Hindlimb muscle (tissue), 1 donor: ENCODE measurements around the gene ADK. TPM values are rescaled to one million over a fixed set of nuclear protein-coding genes. Genes with fewer than 3 reads are reported as not detected.
"Not testable (repeated sequence)": the region's sequence is repeated elsewhere in the genome, so short reads cannot be mapped to it uniquely, and the experiment has no call there.

Source experiments
- DNase-seq: peaks from one replicate; pipeline ENCODE4 v3.0.0-alpha.2; 2013
- polyA plus RNA-seq: library from polyadenylated mRNA; unstranded; fragments of 120-200 nt; gene quantifications from one replicate; pipeline ENCODE4 v1.2.1, GENCODE V29; 2013; ENCODE audit not compliant: insufficient read length

Gene ADK
- polyA plus RNA-seq, 1 donor = 30.8 TPM

DNA sequence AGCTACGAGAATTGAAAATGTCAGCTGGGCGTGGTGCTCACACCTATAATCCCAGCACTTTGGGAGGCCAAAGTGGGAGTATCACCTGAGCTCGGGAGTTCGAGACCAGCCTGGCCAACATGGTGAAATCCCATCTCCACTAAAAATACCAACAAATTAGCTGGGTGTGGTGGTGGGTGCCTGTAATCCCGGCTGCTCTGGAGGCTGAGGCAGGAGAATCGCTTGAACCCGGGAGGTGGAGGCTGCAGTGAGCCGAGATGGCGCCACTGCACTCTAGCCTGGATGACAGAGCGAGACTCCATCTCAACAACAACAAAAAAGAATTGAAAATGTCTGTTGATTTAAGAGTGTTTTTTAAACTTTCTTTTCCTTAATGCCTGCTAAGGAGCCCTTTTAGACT lies 4.0 kb upstream of the ADK start:
- not testable (repeated sequence) for DNase-seq

DNA sequence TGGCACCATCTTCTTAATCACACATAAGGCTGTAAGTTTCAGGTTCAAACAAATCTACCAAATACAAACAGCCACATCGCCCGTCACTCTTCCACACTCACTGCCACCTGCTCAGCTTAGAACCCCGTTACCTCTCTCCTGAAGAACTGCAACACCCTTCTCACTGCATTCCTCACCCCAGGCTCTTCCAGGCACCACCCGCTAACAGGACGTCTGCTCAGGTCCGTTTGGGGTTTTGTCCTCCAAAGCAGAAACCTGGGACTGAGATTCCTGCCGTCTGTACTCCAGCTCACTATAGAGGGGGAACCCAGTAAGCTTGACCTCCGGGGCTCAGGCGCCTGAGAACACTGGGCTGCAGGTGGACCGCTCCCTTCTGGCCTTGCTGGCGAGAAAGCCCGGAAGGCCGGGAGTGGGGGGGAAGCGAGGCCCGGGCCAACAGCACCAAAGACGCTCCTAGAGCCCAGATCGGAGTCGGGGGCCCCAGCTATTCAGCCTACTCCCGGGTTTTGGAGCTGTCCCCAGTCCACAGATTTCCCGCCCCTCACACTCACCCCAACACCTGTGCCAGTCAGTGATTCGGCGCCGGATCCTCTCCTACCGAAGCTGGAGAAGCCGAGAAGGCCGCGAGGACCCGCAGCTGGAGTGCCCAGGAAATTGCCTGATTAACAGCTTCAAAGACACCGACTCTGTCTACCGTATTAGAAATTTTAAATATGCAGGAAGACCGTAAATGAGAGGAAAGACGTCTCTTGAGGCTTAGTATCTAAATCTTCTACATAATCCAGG lies 624 bp upstream of the ADK start, which contains the start of gene AP3M1:
TSS of gene AP3M1 (minus strand) at position 625 of the 786 bp plus-strand sequence. CDS start 12,449 bp downstream, outside the sequence.
- DNase-seq = no peak

DNA sequence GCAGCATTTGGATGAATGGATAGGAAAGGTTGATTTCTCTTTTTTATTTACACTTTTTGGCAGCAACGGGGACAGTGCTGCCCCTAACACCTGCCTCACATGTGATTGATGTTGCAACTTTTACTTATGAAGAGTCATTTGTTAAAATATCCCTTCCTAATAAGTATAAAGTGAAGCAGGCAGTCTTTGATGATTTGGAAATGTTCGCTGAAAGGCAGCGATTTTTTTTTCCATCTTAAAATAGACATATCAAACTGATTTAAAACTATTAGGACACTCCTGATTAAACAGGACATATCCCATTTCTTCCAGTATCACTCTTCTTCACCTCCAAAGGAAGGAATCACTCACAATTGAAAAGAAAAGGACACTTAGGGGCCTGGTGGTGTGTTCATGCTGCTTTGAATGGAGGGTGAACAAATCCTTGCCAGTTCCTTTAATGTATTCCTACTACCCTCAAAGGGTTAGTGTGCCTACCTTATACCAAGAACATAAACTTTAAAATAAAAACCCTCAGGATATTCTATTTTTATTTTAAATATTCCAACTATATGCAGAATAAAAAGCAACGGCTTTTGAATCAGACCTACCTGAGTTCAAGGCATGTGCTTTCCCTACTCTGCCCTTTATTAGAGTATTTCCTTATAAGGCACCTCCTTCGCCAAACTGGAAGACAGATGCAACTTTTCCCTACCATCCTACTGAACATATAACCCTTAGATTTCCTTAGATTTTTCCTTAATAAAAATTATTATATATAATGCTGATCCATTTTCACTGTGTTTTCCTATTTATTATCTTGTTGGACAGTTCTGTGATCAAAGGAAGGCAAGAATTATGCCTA lies 1.1 kb downstream of the ADK start:
- DNase-seq = no peak

DNA sequence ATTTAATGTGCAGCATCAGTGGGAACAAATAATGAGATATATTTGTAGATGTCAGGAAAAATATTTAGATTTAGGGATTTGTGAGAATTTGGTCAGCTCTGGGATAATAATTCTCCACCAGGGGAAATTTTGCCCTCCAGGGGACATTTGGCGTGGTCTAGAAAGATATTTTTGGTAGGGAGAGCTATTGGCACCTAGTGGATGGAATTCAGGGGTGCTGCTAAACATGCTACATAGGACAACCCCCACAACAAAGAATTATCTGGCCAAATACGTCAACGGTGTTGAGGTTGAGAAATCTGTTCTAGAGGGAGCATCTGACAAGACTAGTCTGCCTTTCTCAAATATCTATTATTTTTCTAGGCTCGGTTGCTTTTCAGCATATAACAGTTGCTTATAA lies 2.1 kb downstream of the ADK start:
- no peak for DNase-seq

DNA sequence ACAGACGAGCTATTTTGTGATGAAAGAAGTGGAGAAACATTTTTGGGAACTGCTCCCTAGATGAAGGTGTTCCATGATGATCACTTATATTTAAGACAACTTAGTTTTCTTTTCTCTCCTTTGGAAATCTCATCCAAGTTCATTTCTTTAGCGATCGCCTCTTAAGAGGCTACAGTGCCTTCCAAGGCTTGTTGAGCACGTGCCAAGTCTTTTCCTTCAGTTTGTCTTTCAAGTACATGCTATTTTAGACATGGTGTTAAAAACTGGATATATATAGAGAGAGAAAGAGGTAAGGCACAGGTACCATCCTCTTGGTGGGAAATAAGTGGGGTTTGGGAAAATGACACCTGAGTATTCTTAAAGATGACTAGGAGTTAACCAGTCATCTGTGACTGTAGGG lies 2.7 kb downstream of the ADK start:
- DNase-seq = no peak

DNA sequence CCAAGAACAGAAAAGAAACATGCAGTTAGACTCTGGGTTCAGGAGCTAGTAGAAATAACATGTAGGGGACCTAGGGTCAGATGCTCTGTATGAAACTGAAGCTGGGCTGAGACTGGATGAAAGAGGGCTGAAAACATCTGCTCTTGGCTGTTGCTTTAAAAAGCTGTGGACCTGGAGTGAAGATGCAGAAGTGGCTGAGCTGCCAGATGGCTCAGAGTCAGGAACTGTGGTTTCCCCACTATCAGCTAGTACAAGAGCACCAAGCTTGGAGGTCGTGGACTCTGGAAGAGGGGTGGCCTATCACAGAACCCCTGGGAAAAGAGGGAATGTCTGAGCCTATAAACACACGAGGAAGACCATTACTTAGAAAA lies 5.9 kb downstream of the ADK start:
- DNase-seq = peak; percentile 29

DNA sequence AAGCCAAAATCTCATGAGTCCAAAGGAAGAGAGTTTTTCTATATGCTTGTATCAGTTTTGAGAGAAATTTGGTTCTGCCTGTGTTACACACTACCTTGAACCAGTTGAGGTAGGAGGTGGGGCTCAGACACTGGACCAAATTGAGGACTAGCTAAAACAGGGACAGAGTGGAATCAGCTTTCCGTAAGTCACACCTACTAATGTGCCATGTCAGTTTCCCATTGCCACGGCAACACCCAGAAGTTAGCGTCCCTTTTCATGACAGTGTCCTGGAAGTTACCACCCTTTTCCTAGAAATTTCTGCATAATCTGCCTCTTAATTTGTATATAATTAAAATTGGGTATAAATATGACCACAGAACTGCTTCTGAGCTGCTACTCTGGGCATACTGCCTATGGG lies 9.0 kb downstream of the ADK start:
- DNase-seq = no peak

DNA sequence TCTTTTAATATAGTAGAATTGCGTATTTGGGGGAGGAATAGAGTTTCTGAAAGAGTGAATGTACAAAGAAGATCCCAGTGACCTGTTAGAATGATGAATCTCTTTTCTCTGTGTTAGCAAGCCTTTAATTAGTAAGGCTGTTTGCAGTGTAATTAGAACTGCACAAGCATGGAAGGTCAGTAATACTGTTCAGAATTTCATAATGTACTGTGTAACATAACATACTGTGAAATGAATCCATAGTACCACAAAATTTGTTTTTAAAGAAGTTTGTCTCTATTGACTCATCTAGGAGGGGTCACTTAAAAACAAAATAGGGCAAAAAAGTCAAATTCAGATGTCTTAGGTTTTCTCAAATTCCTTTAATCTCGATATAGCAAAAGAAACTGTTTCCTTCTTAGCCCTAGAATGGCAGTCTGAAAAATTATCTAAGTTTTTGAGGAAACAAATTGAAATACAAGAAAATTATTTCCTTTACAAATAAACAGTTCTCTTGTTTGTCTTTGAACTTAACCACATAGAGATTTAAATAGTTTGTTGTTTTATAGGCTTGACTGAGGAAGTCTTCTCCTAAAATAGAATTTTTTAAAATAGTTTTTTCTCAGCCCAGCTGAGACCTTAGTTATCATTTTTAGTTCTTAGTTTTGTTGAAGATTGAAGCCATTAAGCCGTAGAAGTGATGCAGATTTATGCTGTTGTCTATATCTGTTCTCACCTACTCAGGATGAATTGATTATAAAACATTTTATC lies 12.5 kb downstream of the ADK start:
- DNase-seq = no peak

DNA sequence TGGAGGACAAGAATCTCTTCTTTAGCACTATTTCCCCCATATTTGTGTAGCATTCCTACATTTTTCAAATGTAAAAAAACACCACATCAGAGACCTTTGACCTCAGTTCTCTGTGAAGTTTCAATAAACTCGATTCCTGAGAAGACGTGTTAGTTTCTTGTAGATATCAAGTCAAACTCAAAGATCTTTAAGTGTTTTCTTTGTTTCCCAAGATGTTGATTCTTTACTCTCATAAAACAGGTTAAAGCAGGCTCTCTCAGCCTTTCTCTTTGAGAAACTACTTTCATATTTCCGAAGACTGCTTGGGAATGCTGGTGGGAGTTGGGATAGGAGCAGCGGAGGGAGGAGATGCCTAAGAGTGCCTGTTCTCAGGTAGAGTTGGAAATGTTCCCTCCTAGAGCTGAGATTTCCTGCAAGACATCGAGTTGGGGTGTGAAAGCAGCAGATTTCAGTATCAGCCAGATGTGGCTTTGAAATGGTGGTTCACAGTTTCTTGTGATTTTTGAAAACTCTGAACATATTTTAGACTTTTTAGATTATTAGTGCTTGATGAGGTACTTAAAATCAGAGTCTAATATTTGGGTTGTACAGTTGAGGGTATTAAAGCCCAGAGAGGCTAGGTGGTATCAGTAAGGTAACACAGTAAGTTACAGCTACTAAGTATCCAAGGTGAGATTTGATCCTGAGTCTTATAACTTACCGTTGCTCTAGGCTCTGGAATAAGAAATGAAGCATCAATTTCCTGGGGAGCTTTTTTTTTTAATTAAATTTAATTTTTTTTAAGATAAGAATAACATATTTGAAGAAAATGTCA lies 13.9 kb downstream of the ADK start:
- no peak for DNase-seq

DNA sequence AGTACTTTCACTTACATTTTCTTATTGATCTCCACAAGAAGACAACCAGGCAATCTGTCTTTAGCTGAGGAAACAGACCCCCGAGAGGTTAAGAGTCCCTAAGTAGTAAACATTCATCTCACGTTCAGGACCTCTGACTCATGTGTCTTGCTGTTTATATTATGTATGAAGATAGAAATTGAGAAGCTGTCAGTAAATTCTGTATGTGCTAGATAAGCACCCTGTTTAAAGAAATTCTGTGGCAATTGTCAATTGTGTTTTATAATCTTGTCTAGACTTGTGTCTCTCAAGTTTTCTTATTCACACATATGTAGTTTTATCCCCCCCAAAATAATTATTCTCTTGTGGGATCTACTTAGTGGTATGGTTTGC lies 14.5 kb downstream of the ADK start:
- no peak for DNase-seq

DNA sequence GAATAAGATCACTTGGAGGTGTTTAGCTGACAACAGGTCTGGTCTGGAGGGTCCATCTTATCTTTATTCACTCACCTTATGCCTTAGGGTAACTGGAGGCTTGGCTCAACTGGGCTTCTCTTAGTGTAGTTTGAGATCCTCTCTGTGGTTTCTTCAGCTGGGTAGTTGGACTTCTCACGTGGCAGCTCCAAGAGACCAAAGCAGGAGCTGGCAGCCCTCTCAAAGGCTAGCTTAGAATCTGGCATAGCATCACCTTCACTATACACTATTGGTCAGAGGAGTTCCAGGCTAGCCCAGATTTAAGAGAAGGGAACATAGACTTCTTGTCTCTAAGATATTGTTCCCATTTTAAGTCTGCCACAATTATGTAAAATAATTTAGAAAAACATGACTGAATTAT lies 16.4 kb downstream of the ADK start:
- DNase-seq = no peak

DNA sequence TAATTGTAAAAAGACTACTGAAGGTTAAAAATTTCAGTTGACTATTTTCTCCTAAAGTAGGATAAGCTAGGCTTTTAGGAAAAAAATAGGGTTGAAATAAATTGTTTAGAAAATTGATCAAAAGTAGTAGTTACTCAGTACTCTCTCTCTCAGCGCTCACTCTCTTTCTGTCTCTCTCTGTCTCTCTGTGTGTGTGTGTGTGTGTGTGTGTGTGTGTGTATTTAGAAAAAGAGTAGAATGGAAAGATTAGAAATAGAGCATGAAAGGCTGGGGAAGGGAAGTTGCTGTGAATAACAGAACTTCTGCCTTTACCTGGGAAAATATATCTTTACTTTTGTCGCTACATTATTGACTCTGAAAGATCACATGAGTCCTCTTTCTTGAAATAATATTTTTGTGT lies 20.6 kb downstream of the ADK start:
- no peak for DNase-seq

DNA sequence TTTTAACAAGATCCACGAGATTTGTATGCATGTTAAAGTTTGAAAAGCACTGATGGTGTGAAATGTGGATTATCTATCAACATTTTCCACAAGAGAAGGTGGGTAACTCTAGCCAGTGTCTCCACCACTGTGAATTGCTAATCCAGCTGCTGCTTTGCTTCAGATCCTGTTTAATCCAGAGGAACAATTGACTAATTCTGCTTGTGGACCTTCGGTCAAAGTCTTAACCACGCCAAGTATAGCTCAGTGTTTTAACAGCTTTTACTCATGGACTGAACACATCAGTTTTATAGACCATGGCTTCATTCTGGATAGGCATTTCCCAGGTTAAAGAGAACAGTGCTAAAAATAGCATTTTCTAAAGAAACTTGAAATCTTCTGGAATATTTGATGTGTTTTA lies 23.5 kb downstream of the ADK start:
- DNase-seq = peak; percentile 64

DNA sequence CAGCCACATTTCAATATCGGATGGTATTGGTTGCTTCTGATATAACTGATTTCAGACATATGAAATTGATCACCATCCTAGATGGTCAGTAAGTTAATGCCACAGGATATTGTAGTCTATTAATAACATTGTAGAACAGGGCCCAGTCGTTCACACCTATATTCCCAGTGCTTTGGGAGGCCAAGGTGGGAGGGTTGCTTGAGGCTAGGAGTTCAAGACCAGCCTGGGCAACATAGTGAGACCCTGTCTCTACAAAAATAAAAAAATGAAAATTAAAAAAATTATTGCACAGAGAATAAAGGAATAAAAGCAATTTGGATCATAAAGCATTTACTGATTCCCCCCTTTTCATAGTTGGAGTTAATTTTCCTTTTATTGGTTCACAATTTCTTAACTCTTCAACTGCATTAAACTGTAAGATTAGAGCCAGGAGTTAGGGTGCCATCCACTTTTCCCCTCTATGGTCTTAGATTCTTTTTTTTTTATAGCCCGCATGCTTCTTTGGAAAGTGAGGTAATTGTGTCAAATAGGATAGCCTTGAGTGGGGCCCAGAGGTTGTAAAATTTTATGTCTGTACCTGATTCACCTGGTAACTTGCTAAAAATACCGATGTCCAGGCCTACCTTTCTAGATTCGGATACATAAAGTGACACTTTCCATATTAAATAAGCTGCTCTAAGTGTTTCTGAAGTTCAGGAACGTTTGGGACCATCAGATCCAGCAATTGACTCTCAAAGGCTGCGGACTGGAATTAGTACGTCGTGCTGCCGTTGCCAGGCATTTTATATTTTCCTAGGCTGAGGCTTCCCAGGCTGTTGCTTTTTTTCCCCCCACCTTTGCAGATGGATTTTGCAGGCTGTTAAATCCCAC lies 24.7 kb downstream of the ADK start:
- DNase-seq = no peak

DNA sequence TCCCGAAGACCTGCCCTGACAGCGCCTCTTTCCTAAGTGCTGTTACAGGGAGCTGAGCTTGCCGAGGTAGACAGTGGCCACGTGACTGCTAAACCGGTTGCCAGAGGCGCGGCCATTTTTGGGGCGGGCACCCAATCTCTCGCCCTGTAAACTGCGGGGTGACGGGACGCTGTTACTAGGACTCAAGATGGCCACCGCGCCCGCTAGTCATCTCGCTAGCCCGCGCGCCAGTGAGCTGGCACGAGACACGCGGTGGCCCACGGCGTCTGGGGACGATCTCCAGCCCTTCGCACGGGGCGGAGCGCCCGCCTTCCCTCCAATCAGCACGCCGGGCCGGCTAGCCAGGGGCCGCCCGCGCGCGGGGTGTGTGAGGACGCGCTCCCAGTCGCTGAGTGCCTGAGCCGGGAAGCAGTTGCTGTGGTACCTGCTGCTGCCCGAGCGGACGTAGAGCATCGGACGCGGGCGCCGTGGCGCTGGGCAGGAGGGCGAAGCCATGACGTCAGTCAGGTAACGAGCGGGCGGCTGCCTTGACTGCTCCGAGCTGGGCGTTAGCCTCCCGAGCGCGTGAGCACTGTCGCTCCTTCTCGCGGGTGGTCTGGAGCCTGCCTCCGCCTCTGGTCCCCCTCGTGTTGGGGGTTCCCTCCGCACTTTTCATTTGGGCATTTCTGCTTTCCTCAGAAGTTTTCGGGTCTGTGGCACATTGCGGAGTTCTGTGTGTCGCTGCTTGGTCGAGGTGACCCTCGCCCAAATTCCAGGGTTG lies 25.5 kb downstream of the ADK start:
- peak; percentile 89 for DNase-seq

DNA sequence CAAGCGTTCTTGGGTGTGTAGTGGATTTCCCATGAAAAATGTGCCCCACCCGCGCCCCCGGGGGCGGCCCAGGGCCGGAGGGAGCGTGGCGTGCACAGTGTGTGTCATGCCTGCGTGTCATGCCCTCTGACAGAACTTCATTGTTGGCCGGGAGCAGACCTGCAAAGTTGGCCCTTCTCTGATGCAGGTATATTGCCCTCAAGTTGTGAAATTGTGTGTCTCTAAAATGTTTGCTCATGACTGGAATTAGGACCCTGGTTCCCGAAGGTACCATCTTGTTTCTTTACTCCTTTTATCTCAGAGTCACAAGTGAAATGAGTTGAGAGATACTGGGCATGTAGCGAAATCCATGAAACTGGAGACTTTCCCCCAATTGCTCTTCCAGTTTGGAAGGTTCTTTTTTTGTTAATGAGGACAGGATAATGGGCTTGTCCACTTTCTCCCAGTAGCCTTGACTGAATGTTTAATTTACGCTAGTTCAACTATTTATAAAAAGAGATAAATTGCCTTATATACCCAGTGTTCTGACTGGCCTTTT lies 26.2 kb downstream of the ADK start:
- no peak for DNase-seq

DNA sequence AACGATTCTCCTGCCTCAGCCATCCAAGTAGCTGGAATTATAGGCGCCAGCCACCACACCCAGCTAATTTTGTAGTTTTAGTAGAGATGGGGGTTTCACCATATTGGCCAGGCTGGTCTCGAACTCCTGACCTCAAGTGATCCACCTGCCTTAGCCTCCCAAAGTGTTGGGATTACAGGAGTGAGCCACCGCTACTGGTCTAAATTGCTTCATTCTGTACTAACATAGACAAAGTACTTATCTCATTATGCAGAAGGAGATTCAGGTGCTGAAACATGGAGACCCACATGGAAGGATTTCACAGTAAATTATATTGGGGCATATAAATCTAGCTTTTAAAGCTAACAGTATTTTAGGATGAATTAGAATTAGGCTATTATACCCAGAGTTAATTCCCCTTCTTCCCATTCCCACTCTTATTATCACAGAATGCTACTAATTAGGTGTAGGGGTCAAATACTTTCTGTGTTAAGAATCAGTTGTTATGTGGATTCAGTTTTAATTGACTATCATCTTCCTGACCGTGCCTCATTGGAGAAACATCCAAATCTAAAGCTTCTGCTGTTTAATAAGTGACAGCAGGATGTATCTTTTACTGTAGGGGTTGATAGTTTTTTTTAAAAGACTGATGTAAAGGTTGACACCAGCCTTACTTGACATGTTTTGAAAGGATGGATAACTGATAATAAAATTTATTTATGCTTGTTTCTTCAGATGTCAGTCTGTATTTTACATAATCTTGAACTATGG lies 27.2 kb downstream of the ADK start:
- DNase-seq = no peak

DNA sequence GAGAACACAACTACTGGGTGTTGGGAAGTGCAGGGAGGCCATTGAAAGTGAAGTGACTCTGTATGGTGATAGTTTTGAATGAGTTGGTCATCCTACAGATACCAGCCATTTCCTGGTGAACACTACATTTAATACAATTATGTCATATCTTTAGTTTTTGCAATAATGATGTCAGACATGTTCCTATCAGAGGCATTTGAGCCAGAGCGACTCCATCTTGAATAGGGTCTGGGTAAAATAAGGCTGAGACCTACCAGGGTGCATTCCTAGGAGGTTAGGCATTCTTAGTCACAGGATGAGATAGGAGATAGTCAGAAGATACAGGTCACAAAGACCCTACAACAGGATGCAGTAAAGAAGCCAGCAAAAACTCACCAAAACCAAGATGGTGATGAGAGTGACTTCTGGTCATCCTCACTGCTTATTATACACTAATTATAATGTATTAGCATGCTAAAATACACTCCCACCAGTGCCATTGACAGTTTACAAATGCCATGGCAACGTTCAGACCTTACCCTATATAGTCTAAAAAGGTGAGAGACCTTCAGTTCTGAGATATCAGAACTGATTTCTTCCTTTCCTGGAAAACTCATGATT lies 28.2 kb downstream of the ADK start:
- DNase-seq = no peak

DNA sequence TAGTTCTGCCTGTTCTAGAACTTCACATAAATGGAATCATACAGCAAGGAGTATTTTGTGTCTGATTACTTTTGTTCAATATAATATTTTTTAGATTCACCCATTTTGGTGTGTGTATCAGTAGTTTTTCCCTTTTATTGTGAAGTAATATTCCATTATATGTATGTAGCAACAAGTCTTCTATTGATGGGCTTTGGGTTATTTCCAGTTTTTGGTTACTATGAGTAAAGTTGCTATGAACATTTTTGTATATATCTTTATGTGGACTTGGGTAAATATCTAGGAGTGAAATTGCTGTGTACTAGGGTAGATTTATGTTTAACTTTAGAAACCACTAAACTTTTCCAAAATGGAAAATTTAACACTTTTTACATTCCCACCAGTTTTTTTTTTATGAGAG lies 35.7 kb downstream of the ADK start:
- no peak for DNase-seq
